ENCODE results near the gene FAM114A2. TPM values are rescaled to one million over a fixed set of nuclear protein-coding genes. Genes with fewer than 3 reads are reported as not detected.

FAM114A2 gene
- total RNA-seq, 4 donors from 2014 or later, result 12.2 to 19.0 (median 18.3) TPM

DNA sequence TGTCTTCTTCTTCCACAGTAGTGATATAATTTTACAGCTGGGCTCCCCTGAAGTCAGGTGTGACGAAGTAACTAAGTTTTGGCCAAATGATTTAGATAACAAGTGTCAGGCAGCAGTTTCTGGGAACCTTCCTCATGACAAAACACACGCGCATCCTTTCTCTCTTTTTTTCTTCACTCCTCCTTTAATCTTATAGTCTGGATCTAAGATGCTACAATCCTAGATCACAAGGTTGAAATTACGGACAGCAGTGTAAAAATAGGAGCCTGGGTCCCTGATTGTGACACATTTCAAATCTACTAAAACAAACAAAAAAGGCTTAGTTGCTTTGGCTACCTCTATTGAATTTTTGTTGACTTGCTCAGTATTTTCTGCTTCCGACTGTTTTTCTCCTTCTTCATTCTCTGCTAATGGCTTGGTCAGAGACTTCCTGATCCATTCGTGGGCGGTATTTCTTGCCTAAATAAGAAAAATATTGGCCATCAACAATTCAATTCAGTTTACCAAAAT, 36.1 kb downstream of the FAM114A2 start:
- peak overlapping the region; percentile 61 to 75 (median 67) for H3K27ac ChIP-seq
- peaks cover 0 to 15% of the 10 kb centered on the region in 2 donors for H3K4me1 ChIP-seq
- in situ Hi-C loops (cut with MboI; ENCODE audit: low sequenced_read_pairs in 4 of 4) (no loop called here), intact Hi-C loops (cut with DNase I; ENCODE audit: low total_unique reads) (no loop called here)
- no peak overlapping the region for H3K4me3 ChIP-seq
- ATAC-seq, result no peak
- no peak for DNase-seq
- H3K36me3 ChIP-seq, result peaks cover 0 to 31% of the 10 kb centered on the region in 2 donors
- TF ChIP-seq, protein P1, sequence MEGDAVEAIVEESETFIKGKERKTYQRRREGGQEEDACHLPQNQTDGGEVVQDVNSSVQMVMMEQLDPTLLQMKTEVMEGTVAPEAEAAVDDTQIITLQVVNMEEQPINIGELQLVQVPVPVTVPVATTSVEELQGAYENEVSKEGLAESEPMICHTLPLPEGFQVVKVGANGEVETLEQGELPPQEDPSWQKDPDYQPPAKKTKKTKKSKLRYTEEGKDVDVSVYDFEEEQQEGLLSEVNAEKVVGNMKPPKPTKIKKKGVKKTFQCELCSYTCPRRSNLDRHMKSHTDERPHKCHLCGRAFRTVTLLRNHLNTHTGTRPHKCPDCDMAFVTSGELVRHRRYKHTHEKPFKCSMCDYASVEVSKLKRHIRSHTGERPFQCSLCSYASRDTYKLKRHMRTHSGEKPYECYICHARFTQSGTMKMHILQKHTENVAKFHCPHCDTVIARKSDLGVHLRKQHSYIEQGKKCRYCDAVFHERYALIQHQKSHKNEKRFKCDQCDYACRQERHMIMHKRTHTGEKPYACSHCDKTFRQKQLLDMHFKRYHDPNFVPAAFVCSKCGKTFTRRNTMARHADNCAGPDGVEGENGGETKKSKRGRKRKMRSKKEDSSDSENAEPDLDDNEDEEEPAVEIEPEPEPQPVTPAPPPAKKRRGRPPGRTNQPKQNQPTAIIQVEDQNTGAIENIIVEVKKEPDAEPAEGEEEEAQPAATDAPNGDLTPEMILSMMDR (IDR thresholded peaks at IDR 0.05 in 4 of 5, conservative IDR thresholded peaks at IDR 0.05 in 1 of 5), result no peak
- no peak for TF ChIP-seq POLR2A (IDR thresholded peaks at IDR 0.05)
- H3K9me3 ChIP-seq, result no peaks in the 10 kb centered on the region
- H3K27me3 ChIP-seq, result no peaks in the 10 kb centered on the region

DNA sequence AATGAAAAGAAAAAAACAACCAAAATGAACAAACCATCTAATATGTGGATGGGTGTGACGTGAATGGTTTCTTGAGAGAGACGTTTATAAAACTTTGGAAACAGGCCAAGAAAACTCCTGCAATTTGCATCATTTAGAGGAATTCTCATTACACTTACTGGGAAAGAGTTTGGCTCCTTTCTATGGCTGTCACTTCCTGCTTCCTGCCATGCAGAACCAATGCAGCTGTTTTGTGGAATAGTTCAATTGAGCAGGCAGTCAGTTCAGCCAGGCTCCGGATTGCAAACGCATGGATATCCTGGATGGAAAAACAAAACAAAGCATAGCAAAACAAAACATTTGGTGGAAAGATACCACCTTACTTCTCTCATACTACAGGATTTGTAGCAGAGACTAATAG, 36.6 kb downstream of the FAM114A2 start:
- intact Hi-C loops (cut with DNase I; ENCODE audit: low total_unique reads), result no loop called here
- H3K4me1 ChIP-seq, result peaks cover 0 to 15% of the 10 kb centered on the region in 2 donors
- TF ChIP-seq, protein P1 (IDR thresholded peaks at IDR 0.05 in 4 of 5, conservative IDR thresholded peaks at IDR 0.05 in 1 of 5), result no peak
- peak in 1 of 2 donors; percentile 37 for TF ChIP-seq POLR2A (IDR thresholded peaks at IDR 0.05)
- H3K4me3 ChIP-seq, result no peak overlapping the region
- peaks cover 0 to 31% of the 10 kb centered on the region in 2 donors for H3K36me3 ChIP-seq
- H3K9me3 ChIP-seq, result no peaks in the 10 kb centered on the region
- H3K27ac ChIP-seq, result peak overlapping the region; percentile 62 to 75 (median 72)
- no peak for DNase-seq
- peak; percentile 67 to 69 for ATAC-seq
- in situ Hi-C loops (cut with MboI; ENCODE audit: low sequenced_read_pairs in 4 of 4), result no loop called here
- H3K27me3 ChIP-seq, result no peaks in the 10 kb centered on the region

DNA sequence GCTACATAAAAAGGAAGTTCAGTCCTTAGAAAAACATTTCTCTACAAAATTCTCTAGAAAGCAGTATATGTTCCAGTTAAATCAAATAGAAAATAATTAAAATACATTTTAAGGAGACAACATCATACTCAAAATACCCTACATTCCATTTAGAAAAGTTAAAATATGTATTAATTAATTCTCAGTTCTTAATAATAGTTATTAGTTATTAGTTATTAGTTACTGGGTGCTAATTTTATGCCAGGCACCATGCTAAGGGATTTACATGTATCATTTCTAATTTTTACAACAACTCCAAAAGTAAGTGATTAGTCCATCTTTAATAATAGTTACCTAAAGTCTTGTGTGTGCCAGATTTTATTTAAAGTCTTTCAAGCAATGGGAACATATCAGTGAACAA, 38.0 kb downstream of the FAM114A2 start:
- Histone ChIP-seq H3K9me3 (no peaks in the 10 kb centered on the region), H3K36me3 (peaks cover 0 to 37% of the 10 kb centered on the region in 2 donors), H3K27ac (peak overlapping the region; percentile 43 to 72 (median 66)), H3K4me3 (no peak overlapping the region), H3K4me1 (peaks cover 0 to 15% of the 10 kb centered on the region in 2 donors), H3K27me3 (no peaks in the 10 kb centered on the region)
- intact Hi-C loops (cut with DNase I; ENCODE audit: low total_unique reads) (no loop called here), in situ Hi-C loops (cut with MboI; ENCODE audit: low sequenced_read_pairs in 4 of 4) (no loop called here)
- TF ChIP-seq, protein P1 (IDR thresholded peaks at IDR 0.05 in 4 of 5, conservative IDR thresholded peaks at IDR 0.05 in 1 of 5), result no peak
- TF ChIP-seq POLR2A (IDR thresholded peaks at IDR 0.05), result no peak
- no peak for ATAC-seq
- no peak for DNase-seq

DNA sequence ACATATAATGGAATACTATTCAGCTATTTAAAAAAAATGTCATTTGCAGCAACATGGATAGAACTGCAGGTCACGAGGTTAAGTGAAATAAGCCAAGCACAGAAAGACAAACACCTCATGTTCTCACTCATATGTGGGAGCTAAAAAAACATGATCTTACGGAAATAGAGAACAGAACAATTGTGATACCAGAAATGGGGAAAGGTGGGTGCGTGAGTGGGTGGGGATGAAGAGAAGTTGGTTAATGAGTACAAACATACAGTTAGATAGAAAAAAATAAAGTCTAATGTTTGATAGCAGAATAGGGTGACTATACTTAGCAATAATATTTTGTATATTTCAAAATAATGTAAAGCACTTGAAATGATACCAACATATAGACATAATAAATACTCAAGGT, 38.7 kb downstream of the FAM114A2 start:
- H3K4me3 ChIP-seq, result no peak overlapping the region
- H3K27ac ChIP-seq, result no peak overlapping the region
- ATAC-seq (no peak), DNase-seq (no peak)
- H3K27me3 ChIP-seq, result no peaks in the 10 kb centered on the region
- no peaks in the 10 kb centered on the region for H3K9me3 ChIP-seq
- peaks cover 0 to 37% of the 10 kb centered on the region in 2 donors for H3K36me3 ChIP-seq
- peaks cover 0 to 12% of the 10 kb centered on the region in 2 donors for H3K4me1 ChIP-seq
- in situ Hi-C loops (cut with MboI; ENCODE audit: low sequenced_read_pairs in 4 of 4), result no loop called here
- intact Hi-C loops (cut with DNase I; ENCODE audit: low total_unique reads), result no loop called here
- TF ChIP-seq, protein P1 (IDR thresholded peaks at IDR 0.05 in 4 of 5, conservative IDR thresholded peaks at IDR 0.05 in 1 of 5), result no peak
- no peak for TF ChIP-seq POLR2A (IDR thresholded peaks at IDR 0.05)

DNA sequence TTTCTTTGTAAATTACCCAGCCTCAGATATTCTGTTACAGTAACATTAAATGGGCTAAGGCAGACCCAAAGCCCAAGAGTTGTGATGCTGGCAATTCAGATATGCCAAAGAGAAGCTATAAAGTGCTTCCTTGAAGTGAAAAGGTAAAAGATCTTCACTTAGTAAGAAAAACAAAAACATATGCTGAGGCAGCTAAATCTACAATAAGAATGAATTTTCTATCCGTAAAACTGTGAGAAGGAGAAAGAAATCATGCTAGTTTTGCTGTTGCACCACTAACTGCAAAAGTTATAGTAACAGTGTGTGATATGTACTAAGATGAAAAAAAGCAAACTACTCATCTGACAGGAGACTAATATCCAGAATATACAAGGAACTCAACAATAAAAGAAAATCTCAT, 39.9 kb downstream of the FAM114A2 start:
- no peaks in the 10 kb centered on the region for H3K9me3 ChIP-seq
- H3K36me3 ChIP-seq, result peaks cover 0 to 43% of the 10 kb centered on the region in 2 donors
- DNase-seq (no peak), ATAC-seq (no peak)
- no peak overlapping the region for H3K27ac ChIP-seq
- TF ChIP-seq, protein P1 (IDR thresholded peaks at IDR 0.05 in 4 of 5, conservative IDR thresholded peaks at IDR 0.05 in 1 of 5), result no peak
- no peak for TF ChIP-seq POLR2A (IDR thresholded peaks at IDR 0.05)
- H3K27me3 ChIP-seq, result no peaks in the 10 kb centered on the region
- intact Hi-C loops (cut with DNase I; ENCODE audit: low total_unique reads) (no loop called here), in situ Hi-C loops (cut with MboI; ENCODE audit: low sequenced_read_pairs in 4 of 4) (no loop called here)
- H3K4me1 ChIP-seq, result peaks cover 0 to 9% of the 10 kb centered on the region in 2 donors
- H3K4me3 ChIP-seq, result no peak overlapping the region

Data from gastrocnemius medialis (tissue), 4 donors.